Keratinocyte (primary cell): ENCODE data around the gene PTPRD. TPM values are rescaled to one million over a fixed set of nuclear protein-coding genes. Genes with fewer than 3 reads are reported as not detected.

Experiments used
- DNase-seq: peaks from one replicate; pipeline ENCODE4 v3.0.0-alpha.2; 2011; ENCODE audit warnings: low read depth, missing footprints, low spot score
- FAIRE-seq: peaks from 2 replicates; lab custom pipeline; 2011; peaks lifted over from hg19 to GRCh38; lab: Jason Lieb, UNC
- H2AFZ ChIP-seq: 2 replicates; pipeline ENCODE4 v1.6.0; 2012; ENCODE audit warnings: low read length, control low read depth, inconsistent platforms; ENCODE audit not compliant: control insufficient read depth
- H3K27ac ChIP-seq: 2 replicates; pipeline ENCODE4 v1.5.1; 2011; ENCODE audit warnings: low read length; ENCODE audit not compliant: control insufficient read depth, insufficient read depth
- H3K27me3 ChIP-seq: 3 replicates; pipeline ENCODE4 v1.6.0; 2011; ENCODE audit warnings: low read length; ENCODE audit not compliant: control insufficient read depth, insufficient read depth; ENCODE audit errors: extremely low read depth
- H3K36me3 ChIP-seq, 2 experiments: 2 replicates in 1 of 2; 3 replicates in 1 of 2; pipeline ENCODE4 v1.5.1; 2011; ENCODE audit warnings: low read length in 2 of 2, mild to moderate bottlenecking in 1 of 2; ENCODE audit not compliant: control insufficient read depth in 2 of 2, insufficient read depth in 2 of 2; ENCODE audit errors: extremely low read depth in 1 of 2
- H3K4me1 ChIP-seq: 3 replicates; pipeline ENCODE4 v1.5.1; 2011; ENCODE audit warnings: low read length; ENCODE audit not compliant: control insufficient read depth, insufficient read depth; ENCODE audit errors: extremely low read depth
- H3K4me2 ChIP-seq: 3 replicates; pipeline ENCODE4 v1.6.0; 2011; ENCODE audit warnings: low read depth, low read length; ENCODE audit not compliant: control insufficient read depth, insufficient read depth; ENCODE audit errors: extremely low read depth
- H3K4me3 ChIP-seq, 3 experiments: fragments of 200-600 bp in 1 of 3; sonication (generic) in 1 of 3; 2 replicates in 2 of 3; 3 replicates in 1 of 3; pipeline ENCODE4 v1.5.1; 2011 to 2016; ENCODE audit warnings: low read length in 3 of 3, mild to moderate bottlenecking in 3 of 3, control low read depth in 2 of 3, inconsistent platforms in 1 of 3, low read depth in 1 of 3, mixed read lengths in 1 of 3, mixed run types in 1 of 3, moderate library complexity in 1 of 3; ENCODE audit not compliant: control insufficient read depth in 2 of 3, insufficient read depth in 2 of 3; ENCODE audit errors: extremely low read depth in 1 of 3
- H3K79me2 ChIP-seq: 2 replicates; pipeline ENCODE4 v1.6.0; 2012; ENCODE audit warnings: low read length; ENCODE audit not compliant: control insufficient read depth, insufficient read depth
- H3K9ac ChIP-seq: 3 replicates; pipeline ENCODE4 v1.6.0; 2011; ENCODE audit warnings: low read length; ENCODE audit not compliant: control insufficient read depth, insufficient read depth; ENCODE audit errors: extremely low read depth
- H3K9me1 ChIP-seq: 3 replicates; pipeline ENCODE4 v1.6.0; 2011; ENCODE audit warnings: low read length; ENCODE audit not compliant: control insufficient read depth, insufficient read depth; ENCODE audit errors: extremely low read depth
- H3K9me3 ChIP-seq: 2 replicates; pipeline ENCODE4 v1.5.1; 2012; ENCODE audit warnings: low read depth, low read length; ENCODE audit not compliant: control insufficient read depth
- H4K20me1 ChIP-seq: 3 replicates; pipeline ENCODE4 v1.6.0; 2011; ENCODE audit warnings: low read length; ENCODE audit not compliant: control insufficient read depth, insufficient read depth; ENCODE audit errors: extremely low read depth
- CTCF ChIP-seq, 3 experiments: IDR thresholded peaks in 1 of 3; conservative IDR thresholded peaks in 1 of 3; optimal IDR thresholded peaks in 1 of 3; 2 replicates in 2 of 3; 3 replicates in 1 of 3; pipeline versions ENCODE3 to v1.5.1; 2011; ENCODE audit warnings: low read length in 3 of 3, mild to moderate bottlenecking in 3 of 3, moderate library complexity in 2 of 3, control low read depth in 1 of 3, inconsistent platforms in 1 of 3; ENCODE audit not compliant: insufficient read depth in 2 of 3; ENCODE audit errors: extremely low read depth in 1 of 3
- EZH2 ChIP-seq: IDR thresholded peaks from one replicate; pipeline ENCODE4 v1.6.1; 2012; ENCODE audit warnings: inconsistent platforms, mild to moderate bottlenecking, low read length, moderate library complexity
- dilution Hi-C: fragments of 300-500 bp; cut with MboI; formaldehyde crosslinking; loops from one replicate; pipeline ENCODE4 v1.7.0; 2020; ENCODE audit warnings: low sequenced_read_pairs; ENCODE audit not compliant: extremely low pct_ligation_motif_present
- polyA plus RNA-seq, 5 experiments: library from polyadenylated mRNA; depleted of rRNA in 3 of 5; stranded (reverse) in 3 of 5; stranded (forward) in 1 of 5; unstranded in 1 of 5; fragments of >200 nt; gene quantifications; 1 replicate in 1 of 5; 2 replicates in 3 of 5; 3 replicates in 1 of 5; pipeline versions ENCODE4 v1.2.1 to v1.2.3, GENCODE V29; 2011 to 2012; ENCODE audit warnings: missing spikeins in 2 of 5, low read depth in 1 of 5, low replicate concordance in 1 of 5

PTPRD gene
- polyA plus RNA-seq, 1 donor (not counting 4 experiments of a cell fraction or from before 2014, with no cell fraction given) = 0.10 TPM

GRCh38 chr9:9216934-9217333 lies 1395.9 kb downstream of the PTPRD start:
- H3K9me3 ChIP-seq = no peaks in the 10 kb centered on the region
- no peaks in the 10 kb centered on the region for H3K79me2 ChIP-seq
- no peak overlapping the region for H3K27ac ChIP-seq
- H4K20me1 ChIP-seq = no peaks in the 10 kb centered on the region
- H3K27me3 ChIP-seq = no peaks in the 10 kb centered on the region
- TF ChIP-seq CTCF (optimal IDR thresholded peaks at IDR 0.05 in 1 of 3, IDR thresholded peaks at IDR 0.05 in 1 of 3, conservative IDR thresholded peaks at IDR 0.05 in 1 of 3; ENCODE audit: extremely low read depth in 1 of 3, insufficient read depth in 2 of 3, low read length in 3 of 3) = no peak
- TF ChIP-seq EZH2 = no peak
- no peak for FAIRE-seq
- no peaks in the 10 kb centered on the region for H3K4me1 ChIP-seq
- no peaks in the 10 kb centered on the region for H3K36me3 ChIP-seq
- DNase-seq = no peak
- no peak overlapping the region for H2AFZ ChIP-seq
- dilution Hi-C loops = no loop called here
- no peaks in the 10 kb centered on the region for H3K9me1 ChIP-seq
- no peak overlapping the region for H3K9ac ChIP-seq
- no peak overlapping the region for H3K4me3 ChIP-seq
- no peak overlapping the region for H3K4me2 ChIP-seq

- H3K9ac ChIP-seq = no peak overlapping the region
- H3K27me3 ChIP-seq = no peaks in the 10 kb centered on the region
- H4K20me1 ChIP-seq = no peaks in the 10 kb centered on the region
- no peak overlapping the region for H3K27ac ChIP-seq
- H2AFZ ChIP-seq = no peak overlapping the region
- FAIRE-seq = no peak
- H3K4me3 ChIP-seq = no peak overlapping the region
- no peak for TF ChIP-seq CTCF (optimal IDR thresholded peaks at IDR 0.05 in 1 of 3, IDR thresholded peaks at IDR 0.05 in 1 of 3, conservative IDR thresholded peaks at IDR 0.05 in 1 of 3; ENCODE audit: extremely low read depth in 1 of 3, insufficient read depth in 2 of 3, low read length in 3 of 3)
- no peak for TF ChIP-seq EZH2
- no peaks in the 10 kb centered on the region for H3K9me3 ChIP-seq
- H3K4me1 ChIP-seq = no peaks in the 10 kb centered on the region
- no peaks in the 10 kb centered on the region for H3K79me2 ChIP-seq
- dilution Hi-C loops = no loop called here
- no peak overlapping the region for H3K4me2 ChIP-seq
- no peaks in the 10 kb centered on the region for H3K36me3 ChIP-seq
- DNase-seq = no peak
- no peaks in the 10 kb centered on the region for H3K9me1 ChIP-seq
Measured at GRCh38 chr9:9215050-9215449, 1397.8 kb downstream of the PTPRD start.
